ENCODE measurements around the gene KLHDC3.

Gene KLHDC3

DNA sequence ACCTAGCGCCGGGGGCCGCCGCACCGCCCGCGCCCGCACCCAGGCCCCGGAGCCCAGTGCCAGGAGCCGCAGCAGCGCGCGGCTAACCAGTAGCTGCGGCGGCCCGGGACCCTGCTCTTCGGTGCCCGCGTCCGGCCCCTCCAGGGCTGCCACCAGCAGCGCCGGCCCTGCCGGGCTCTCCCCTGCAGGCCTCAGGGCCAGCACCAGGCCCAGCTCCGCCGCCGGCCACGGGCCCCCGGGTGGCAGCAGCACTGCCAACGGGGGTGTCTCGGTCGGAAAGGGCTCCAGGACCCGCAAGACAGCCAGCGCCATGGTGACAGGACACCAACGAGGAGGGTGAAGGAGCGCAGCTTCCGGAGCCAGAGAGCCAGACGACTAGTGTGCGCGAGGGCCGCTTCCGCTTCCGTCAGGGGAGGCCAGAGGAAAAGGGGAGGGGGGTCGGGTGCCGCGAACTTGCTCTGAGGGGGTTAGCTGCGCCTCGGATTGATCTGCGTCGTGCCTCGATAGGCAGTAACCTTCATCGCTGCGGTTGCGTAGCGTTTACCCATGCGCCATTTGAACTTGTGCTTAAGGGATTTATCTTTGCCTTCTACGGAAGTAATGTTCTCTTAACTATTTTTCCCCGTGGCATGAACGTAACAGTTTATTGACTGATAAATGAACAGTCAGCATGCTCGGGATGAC is 35.1 kb upstream of the KLHDC3 start, which contains the start of gene PEX6:
TSS of gene PEX6 (minus strand) at position 343 of the 684 bp plus-strand sequence. CDS start at position 312, 31 bp downstream.
- DNase-seq, result peak; percentile 92 to 95 (median 94)
- H3K36me3 ChIP-seq (ENCODE audit: control insufficient read depth in 4 of 4, insufficient read depth in 4 of 4, low read length in 3 of 4), result peaks cover 0 to 11% (median 3%) of the 10 kb centered on the region in 4 experiments
- POLR2A ChIA-PET, result interaction anchor here (0.9 to 2.5 kb wide), 4 partner anchors 9 to 80 kb away, joined by 3 to 13 read pairs (median 4); partner anchors contain the start of genes CNPY3, CUL7, KLC4 and MRPL2
- no peaks in the 10 kb centered on the region for H3K27me3 ChIP-seq (replicated peaks in 2 of 5; ENCODE audit: control insufficient read depth in 4 of 5, insufficient read depth in 5 of 5, low read length in 4 of 5)
- H3K27ac ChIP-seq (ENCODE audit: insufficient read depth in 1 of 2, low read depth in 1 of 2, low read length in 2 of 2, poor library complexity in 1 of 2, severe bottlenecking in 2 of 2), result peak within 1 kb of the TSS; percentile 66 to 88
- CTCF ChIA-PET, result interaction anchor here (0.9 to 1.6 kb wide), 6 partner anchors 9 to 66 kb away, joined by 3 to 6 read pairs (median 4); no protein-coding TSS in a partner anchor
- 0% methylated on average over 55 of the region's 59 CpGs for WGBS (ENCODE audit: insufficient coverage)
- H3K4me3 ChIP-seq (ENCODE audit: control insufficient read depth in 1 of 7, extremely low read depth in 1 of 7, insufficient read depth in 4 of 7, low read depth in 2 of 7, low read length in 6 of 7), result peak within 1 kb of the TSS; percentile 80 to 97 (median 91)
- H3K4me1 ChIP-seq (ENCODE audit: control extremely low read depth in 1 of 4, control insufficient read depth in 4 of 4, insufficient read depth in 4 of 4, low read length in 3 of 4), result peaks cover 9 to 25% (median 24%) of the 10 kb centered on the region in 4 experiments
- H3K9me3 ChIP-seq (ENCODE audit: control extremely low read depth in 1 of 5, control insufficient read depth in 4 of 5, insufficient read depth in 2 of 5, low read depth in 1 of 5, low read length in 4 of 5), result no peaks in the 10 kb centered on the region

DNA sequence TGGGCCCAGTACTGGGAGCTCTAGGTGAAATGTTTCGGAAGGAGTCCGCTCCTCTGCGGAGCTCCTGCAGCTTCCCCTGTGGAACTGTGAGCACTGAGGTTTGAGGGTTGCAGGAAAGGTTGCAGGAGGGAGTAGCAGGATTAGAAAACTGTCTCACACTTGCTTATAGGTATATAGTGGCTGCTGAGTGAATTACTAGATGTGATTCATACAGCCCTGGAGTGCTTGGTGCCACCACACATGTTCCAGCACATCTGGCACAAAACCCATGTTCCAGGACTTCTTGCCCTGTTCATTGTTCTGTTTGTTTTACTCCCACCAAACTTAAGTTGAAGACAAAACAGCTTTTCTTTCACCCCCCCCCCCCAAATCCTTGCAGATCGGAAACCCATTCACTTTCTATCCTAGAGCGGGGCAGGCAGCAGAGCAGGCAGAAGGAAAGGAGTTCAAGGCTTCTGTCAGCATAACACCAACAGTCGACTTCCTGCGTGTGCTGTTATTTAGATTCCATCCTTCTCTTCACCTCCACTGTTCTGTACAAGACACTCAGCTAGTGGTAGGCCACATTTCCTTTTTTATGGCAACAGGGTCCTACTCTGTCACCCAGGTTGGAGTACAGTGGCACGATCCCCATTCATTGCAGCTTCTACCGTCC is 34.4 kb upstream of the KLHDC3 start:
- H3K27ac ChIP-seq (ENCODE audit: insufficient read depth in 1 of 2, low read depth in 1 of 2, low read length in 2 of 2, poor library complexity in 1 of 2, severe bottlenecking in 2 of 2), result peak overlapping the region; percentile 66 to 88
- ChIA-PET POLR2A (interaction anchor here (0.7 to 2.5 kb wide), 3 partner anchors 9 to 83 kb away, joined by 3 to 13 read pairs (median 7); partner anchors contain the start of gene CNPY3), CTCF (interaction anchor here (0.9 to 1.6 kb wide), 6 partner anchors 8 to 66 kb away, joined by 3 to 6 read pairs (median 4); no protein-coding TSS in a partner anchor)
- H3K4me3 ChIP-seq (ENCODE audit: control insufficient read depth in 1 of 7, extremely low read depth in 1 of 7, insufficient read depth in 4 of 7, low read depth in 2 of 7, low read length in 6 of 7), result peak overlapping the region; percentile 80 to 97 (median 91)
- no peaks in the 10 kb centered on the region for H3K9me3 ChIP-seq (ENCODE audit: control extremely low read depth in 1 of 5, control insufficient read depth in 4 of 5, insufficient read depth in 2 of 5, low read depth in 1 of 5, low read length in 4 of 5)
- H3K36me3 ChIP-seq (ENCODE audit: control insufficient read depth in 4 of 4, insufficient read depth in 4 of 4, low read length in 3 of 4), result peaks cover 0 to 8% (median under 1%) of the 10 kb centered on the region in 4 experiments
- no peaks in the 10 kb centered on the region for H3K27me3 ChIP-seq (replicated peaks in 2 of 5; ENCODE audit: control insufficient read depth in 4 of 5, insufficient read depth in 5 of 5, low read length in 4 of 5)
- peaks cover 9 to 27% (median 24%) of the 10 kb centered on the region in 4 experiments for H3K4me1 ChIP-seq (ENCODE audit: control extremely low read depth in 1 of 4, control insufficient read depth in 4 of 4, insufficient read depth in 4 of 4, low read length in 3 of 4)
- 46% methylated on average over 7 of the region's 9 CpGs for WGBS (ENCODE audit: insufficient coverage)
- peak in 2 of 3 donors; percentile 46 to 62 for DNase-seq

DNA sequence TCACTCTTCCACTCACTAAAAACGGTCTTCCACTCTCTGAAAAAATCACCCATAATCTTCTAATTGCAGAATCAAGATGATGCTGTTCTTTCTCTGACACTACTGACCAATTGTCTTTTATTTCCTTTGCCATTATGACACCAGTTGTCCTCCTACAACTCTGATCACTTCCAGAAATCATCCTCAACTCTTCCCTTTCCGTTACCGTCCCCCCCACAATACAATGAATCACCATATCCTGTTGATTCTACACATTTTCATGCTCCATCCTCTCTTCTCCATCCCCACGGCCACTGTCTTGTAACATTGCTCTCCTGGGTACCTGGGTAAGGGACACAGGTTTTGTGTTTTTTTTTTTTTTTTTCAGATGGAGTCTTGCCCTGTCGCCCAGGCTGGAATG is 32.2 kb upstream of the KLHDC3 start:
- WGBS (ENCODE audit: insufficient coverage), result 100% methylated on average over 4 of the region's 5 CpGs
- Histone ChIP-seq H3K4me3 (ENCODE audit: control insufficient read depth in 1 of 7, extremely low read depth in 1 of 7, insufficient read depth in 4 of 7, low read depth in 2 of 7, low read length in 6 of 7) (no peak overlapping the region), H3K36me3 (ENCODE audit: control insufficient read depth in 4 of 4, insufficient read depth in 4 of 4, low read length in 3 of 4) (no peaks in the 10 kb centered on the region), H3K27me3 (replicated peaks in 2 of 5; ENCODE audit: control insufficient read depth in 4 of 5, insufficient read depth in 5 of 5, low read length in 4 of 5) (no peaks in the 10 kb centered on the region), H3K27ac (ENCODE audit: insufficient read depth in 1 of 2, low read depth in 1 of 2, low read length in 2 of 2, poor library complexity in 1 of 2, severe bottlenecking in 2 of 2) (no peak overlapping the region), H3K9me3 (ENCODE audit: control extremely low read depth in 1 of 5, control insufficient read depth in 4 of 5, insufficient read depth in 2 of 5, low read depth in 1 of 5, low read length in 4 of 5) (no peaks in the 10 kb centered on the region), H3K4me1 (ENCODE audit: control extremely low read depth in 1 of 4, control insufficient read depth in 4 of 4, insufficient read depth in 4 of 4, low read length in 3 of 4) (peaks cover 9 to 40% (median 36%) of the 10 kb centered on the region in 4 experiments)
- POLR2A ChIA-PET, result no interaction called here
- CTCF ChIA-PET, result no interaction called here
- no peak for DNase-seq

DNA sequence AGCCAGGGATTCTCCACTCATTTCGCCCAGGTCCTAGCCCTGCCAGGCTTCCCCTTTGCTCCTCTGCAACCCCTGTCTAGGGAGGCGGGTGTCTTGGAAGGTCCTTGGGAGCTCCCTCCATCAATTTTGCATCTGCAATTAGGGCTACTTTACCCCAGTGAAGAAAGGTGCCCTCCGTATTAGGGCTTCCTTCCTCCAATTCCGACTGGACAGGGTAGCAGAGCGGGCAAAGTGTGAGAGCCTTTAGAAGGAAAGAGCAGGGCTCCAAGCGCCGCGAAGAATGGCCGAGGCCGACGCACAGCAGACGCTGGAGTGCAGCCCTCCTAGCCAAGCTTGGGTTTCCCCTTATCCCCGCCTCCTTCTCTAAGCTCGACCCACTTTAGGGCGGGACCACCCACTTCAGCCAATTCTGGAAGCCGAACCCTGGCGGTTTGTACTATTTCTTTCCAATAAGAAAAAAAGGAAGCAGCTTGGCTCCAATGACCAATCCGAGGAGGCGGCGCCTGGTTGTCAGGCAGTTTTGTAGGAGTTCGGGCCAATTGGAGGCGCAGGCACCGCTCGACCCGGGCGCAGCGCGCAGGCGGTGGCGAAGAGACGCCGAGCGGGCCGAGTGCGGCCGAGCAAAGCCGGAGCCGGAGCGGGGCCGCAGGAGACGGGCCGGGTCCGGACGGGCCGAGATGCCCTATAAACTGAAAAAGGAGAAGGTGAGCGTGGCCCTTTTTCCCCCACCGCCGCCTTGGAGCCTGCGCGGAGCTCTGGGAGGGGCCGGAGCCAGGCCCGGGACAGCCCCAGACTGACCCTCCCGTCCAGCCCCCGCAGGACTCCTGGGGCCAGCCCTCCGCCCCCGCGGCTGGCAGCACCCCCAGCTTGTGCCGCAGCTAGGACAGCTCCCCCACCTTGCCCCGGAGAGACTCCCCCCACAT is 29.8 kb upstream of the KLHDC3 start, which contains the start of gene PPP2R5D:
TSS of gene PPP2R5D (plus strand) at position 570 of the 923 bp plus-strand sequence. CDS start at position 678, 108 bp downstream.
- peak within 1 kb of the TSS; percentile 78 to 79 for H3K27ac ChIP-seq (ENCODE audit: insufficient read depth in 1 of 2, low read depth in 1 of 2, low read length in 2 of 2, poor library complexity in 1 of 2, severe bottlenecking in 2 of 2)
- peaks cover 0 to 20% (median 16%) of the 10 kb centered on the region in 4 experiments for H3K36me3 ChIP-seq (ENCODE audit: control insufficient read depth in 4 of 4, insufficient read depth in 4 of 4, low read length in 3 of 4)
- DNase-seq, result peak; percentile 99
- 0% methylated on average over 34 of the region's 59 CpGs for WGBS (ENCODE audit: insufficient coverage)
- H3K4me1 ChIP-seq (ENCODE audit: control extremely low read depth in 1 of 4, control insufficient read depth in 4 of 4, insufficient read depth in 4 of 4, low read length in 3 of 4), result peaks cover 9 to 31% (median 28%) of the 10 kb centered on the region in 4 experiments
- ChIA-PET POLR2A (interaction anchor here (1.1 to 1.4 kb wide), 2 partner anchors 45 to 55 kb away, joined by 3 to 7 read pairs; partner anchors contain the start of gene CNPY3), CTCF (interaction anchor here (0.8 to 1.5 kb wide), 7 partner anchors 13 to 146 kb away, joined by 3 to 6 read pairs (median 3); partner anchors contain the start of genes CNPY3 and KLHDC3)
- no peaks in the 10 kb centered on the region for H3K9me3 ChIP-seq (ENCODE audit: control extremely low read depth in 1 of 5, control insufficient read depth in 4 of 5, insufficient read depth in 2 of 5, low read depth in 1 of 5, low read length in 4 of 5)
- H3K4me3 ChIP-seq (ENCODE audit: control insufficient read depth in 1 of 7, extremely low read depth in 1 of 7, insufficient read depth in 4 of 7, low read depth in 2 of 7, low read length in 6 of 7), result peak within 1 kb of the TSS; percentile 72 to 90 (median 81)
- no peaks in the 10 kb centered on the region for H3K27me3 ChIP-seq (replicated peaks in 2 of 5; ENCODE audit: control insufficient read depth in 4 of 5, insufficient read depth in 5 of 5, low read length in 4 of 5)

- peaks cover 0 to 27% (median 23%) of the 10 kb centered on the region in 4 experiments for H3K36me3 ChIP-seq (ENCODE audit: control insufficient read depth in 4 of 4, insufficient read depth in 4 of 4, low read length in 3 of 4)
- 17% methylated on average over 9 of the region's 13 CpGs for WGBS (ENCODE audit: insufficient coverage)
- H3K27me3 ChIP-seq (replicated peaks in 2 of 5; ENCODE audit: control insufficient read depth in 4 of 5, insufficient read depth in 5 of 5, low read length in 4 of 5), result no peaks in the 10 kb centered on the region
- ChIA-PET POLR2A (interaction anchor here (0.7 to 1.1 kb wide), 2 partner anchors 16 to 55 kb away, joined by 5 to 7 read pairs; partner anchors contain the start of gene CNPY3), CTCF (interaction anchor here (1.0 to 1.5 kb wide), 5 partner anchors 9 to 84 kb away, joined by 3 to 4 read pairs (median 3); partner anchors contain the start of gene CNPY3)
- H3K9me3 ChIP-seq (ENCODE audit: control extremely low read depth in 1 of 5, control insufficient read depth in 4 of 5, insufficient read depth in 2 of 5, low read depth in 1 of 5, low read length in 4 of 5), result no peaks in the 10 kb centered on the region
- H3K4me3 ChIP-seq (ENCODE audit: control insufficient read depth in 1 of 7, extremely low read depth in 1 of 7, insufficient read depth in 4 of 7, low read depth in 2 of 7, low read length in 6 of 7), result peak overlapping the region; percentile 72 to 90 (median 81)
- H3K27ac ChIP-seq (ENCODE audit: insufficient read depth in 1 of 2, low read depth in 1 of 2, low read length in 2 of 2, poor library complexity in 1 of 2, severe bottlenecking in 2 of 2), result peak overlapping the region; percentile 78 to 79
- peaks cover 2 to 24% (median 21%) of the 10 kb centered on the region in 4 experiments for H3K4me1 ChIP-seq (ENCODE audit: control extremely low read depth in 1 of 4, control insufficient read depth in 4 of 4, insufficient read depth in 4 of 4, low read length in 3 of 4)
- DNase-seq, result peak in 2 of 3 donors; percentile 42 to 49
Observed at GRCh38 chr6:42984924-42985475, 29.0 kb upstream of the KLHDC3 start.
